ENCODE measurements around the gene TJAP1.

DNA sequence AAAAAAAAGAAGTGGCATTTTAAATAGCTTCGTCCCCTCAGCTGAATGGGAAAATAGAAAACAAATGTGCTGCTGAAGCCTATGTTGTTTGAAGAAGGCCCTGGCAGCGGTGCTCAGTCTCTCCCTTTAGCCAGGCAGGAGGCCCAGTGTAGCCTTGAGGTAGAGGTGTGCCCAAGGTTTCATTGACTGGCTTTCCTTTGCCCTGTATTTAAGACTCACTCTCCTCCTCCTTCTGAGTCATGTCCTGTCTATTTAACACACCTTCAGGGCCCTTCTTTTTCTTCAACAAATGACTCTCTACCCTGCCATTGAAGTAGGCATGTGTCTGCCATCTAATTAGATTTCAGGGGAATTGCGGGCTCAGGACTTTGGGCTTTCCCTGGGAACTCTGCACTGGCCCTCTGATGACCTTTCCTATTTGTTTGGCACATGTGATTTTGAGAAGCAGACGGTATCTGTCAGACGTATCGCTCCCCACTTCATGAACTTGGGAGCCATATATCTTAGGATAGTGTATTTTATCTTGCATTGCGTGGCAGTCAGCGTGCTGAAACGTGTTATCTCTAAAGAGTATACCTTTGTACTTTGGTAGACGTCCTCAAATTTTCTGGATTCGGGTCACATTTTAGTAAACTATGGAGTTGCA lies 4.3 kb downstream of the TJAP1 start:
- TF ChIP-seq EZH2 (IDR thresholded peaks at IDR 0.05) (no peak), POLR2AphosphoS5 (IDR thresholded peaks at IDR 0.05; ENCODE audit: borderline replicate concordance, low read depth, low read length) (no peak), FOXP2 (optimal IDR thresholded peaks at IDR 0.05; ENCODE audit: control extremely low read depth, extremely low read length, insufficient read depth) (no peak)
